GM18870 (cell line): ENCODE results near the gene MMP8.
A peak's percentile ranks its signal among the peaks of the same experiment; 100 is the strongest.

Experiments used
- ATAC-seq: cut with Tn5 transposase; IDR thresholded peaks from one replicate; pipeline ENCODE4 v1.9.1; 2021; ENCODE audit warnings: moderate library complexity; ENCODE audit not compliant: unreplicated experiment

MMP8 gene

GRCh38 chr11:102727890-102728289, 3.1 kb upstream of the MMP8 start:
- ATAC-seq: no peak

GRCh38 chr11:102722821-102723220, 1.9 kb downstream of the MMP8 start:
- ATAC-seq: no peak

- ATAC-seq: no peak
Observed at GRCh38 chr11:102719620-102720277, 5.0 kb downstream of the MMP8 start.

GRCh38 chr11:102717280-102717679, 7.5 kb downstream of the MMP8 start:
- ATAC-seq: no peak

GRCh38 chr11:102716527-102716926, 8.2 kb downstream of the MMP8 start:
- ATAC-seq: peak; percentile 71

- no peak for ATAC-seq
Observed at GRCh38 chr11:102712137-102712536, 12.6 kb downstream of the MMP8 start.

- no peak for ATAC-seq
Observed at GRCh38 chr11:102709201-102709945, 15.4 kb downstream of the MMP8 start.

GRCh38 chr11:102708654-102709053, 16.1 kb downstream of the MMP8 start:
- no peak for ATAC-seq

- ATAC-seq: no peak
Observed at GRCh38 chr11:102705626-102706025, 19.1 kb downstream of the MMP8 start, which contains the start of gene MMP27. Gene MMP27 (minus strand): TSS chr11:102705769. CDS start chr11:102705714, 55 bp downstream.

GRCh38 chr11:102704841-102705240, 19.9 kb downstream of the MMP8 start:
- ATAC-seq: no peak

- ATAC-seq: no peak
Observed at GRCh38 chr11:102703826-102704493, 20.8 kb downstream of the MMP8 start.

- no peak for ATAC-seq
Observed at GRCh38 chr11:102695201-102695600, 29.6 kb downstream of the MMP8 start.

GRCh38 chr11:102685754-102686153, 39.0 kb downstream of the MMP8 start:
- no peak for ATAC-seq

GRCh38 chr11:102685338-102685737, 39.4 kb downstream of the MMP8 start:
- ATAC-seq: no peak

GRCh38 chr11:102683277-102683676, 41.5 kb downstream of the MMP8 start:
- ATAC-seq: no peak

- ATAC-seq: no peak
Observed at GRCh38 chr11:102680945-102681344, 43.8 kb downstream of the MMP8 start.

- no peak for ATAC-seq
Observed at GRCh38 chr11:102678022-102678421, 46.7 kb downstream of the MMP8 start.

- ATAC-seq: no peak
Observed at GRCh38 chr11:102676084-102676483, 48.7 kb downstream of the MMP8 start.

GRCh38 chr11:102669664-102670063, 55.1 kb downstream of the MMP8 start:
- ATAC-seq: peak; percentile 88

GRCh38 chr11:102666331-102666957, 58.3 kb downstream of the MMP8 start:
- ATAC-seq: no peak

- no peak for ATAC-seq
Observed at GRCh38 chr11:102664001-102664752, 60.6 kb downstream of the MMP8 start.
